HCT116 (cell line): ENCODE measurements around the gene MROH7. TPM values are rescaled to one million over a fixed set of nuclear protein-coding genes. Genes with fewer than 3 reads are reported as not detected.

Experiments used
- ATAC-seq: fragments of 200-7000 bp; cut with Tn5 transposase; 2 replicates; pipeline ENCODE4 v1.9.1; 2020; ENCODE audit warnings: mild to moderate bottlenecking, moderate library complexity
- BruUV-seq: library from RNA; stranded (reverse); fragments of 400-500 nt; replicated peaks from 2 replicates; lab custom pipeline; 2021; lab: Mats Ljungman, UMichigan
- CTCF ChIA-PET: fragments of 300-600 bp; sonication (Branson Sonifier 250); formaldehyde crosslinking; loops from one replicate; lab custom pipeline; 2021; ENCODE audit warnings: antibody characterized with exemption; lab: Charles Lee
- POLR2A ChIA-PET: fragments of 300-600, 350-600 bp; sonication (Branson Sonifier 250); formaldehyde crosslinking; loops from one replicate; lab custom pipeline; 2021; ENCODE audit warnings: antibody characterized with exemption; lab: Charles Lee
- RAD21 ChIA-PET, 2 experiments: fragments of 300-600 bp; sonication (Branson Sonifier 250); formaldehyde crosslinking; loops; one replicate each; lab custom pipeline; 2023; ENCODE audit warnings: low total read pairs in 2 of 2; ENCODE audit not compliant: uncharacterized antibody in 2 of 2, unreplicated experiment in 2 of 2, low non-redundant PET in 1 of 2; lab: Charles Lee
- DNase-seq: peaks from one replicate; pipeline ENCODE4 v3.0.0-alpha.2; 2010; ENCODE audit warnings: low read depth, low spot score
- H2AFZ ChIP-seq: fragments of 200-600 bp; shearing (Covaris generic), sonication (generic); 2 replicates; pipeline ENCODE4 v1.6.1; 2017; ENCODE audit warnings: low read depth, mixed run types, mixed read lengths, antibody characterized with exemption, low read length; ENCODE audit not compliant: poor library complexity, severe bottlenecking
- H3K27ac ChIP-seq: 2 replicates; pipeline ENCODE4 v1.5.1; 2012; ENCODE audit warnings: low read depth, low read length
- H3K27me3 ChIP-seq: fragments of 200-600 bp; sonication (generic); 2 replicates; pipeline ENCODE4 v1.6.1; 2016; ENCODE audit warnings: mixed run types, low read length, mixed read lengths; ENCODE audit not compliant: insufficient read depth
- H3K36me3 ChIP-seq, 2 experiments: fragments of 200-500 bp in 1 of 2; fragments of 200-600 bp in 1 of 2; sonication (Bioruptor generic) in 1 of 2; sonication (generic) in 1 of 2; 2 replicates each; pipeline versions ENCODE4 v1.5.1 to v1.6.1; 2014 to 2016; ENCODE audit warnings: low read length in 2 of 2, inconsistent platforms in 1 of 2, mixed read lengths in 1 of 2, mixed run types in 1 of 2; ENCODE audit not compliant: insufficient read depth in 2 of 2, control insufficient read depth in 1 of 2
- H3K4me1 ChIP-seq, 2 experiments: fragments of 200-600 bp in 1 of 2; sonication (generic) in 1 of 2; 2 replicates each; pipeline versions ENCODE4 v1.5.1 to v1.6.1; 2012 to 2017; ENCODE audit warnings: low read length in 2 of 2, inconsistent platforms in 1 of 2, mild to moderate bottlenecking in 1 of 2, mixed read lengths in 1 of 2, mixed run types in 1 of 2, moderate library complexity in 1 of 2; ENCODE audit not compliant: insufficient read depth in 2 of 2, control insufficient read depth in 1 of 2
- H3K4me2 ChIP-seq: fragments of 200-600 bp; sonication (generic); 2 replicates; pipeline ENCODE4 v1.6.1; 2017; ENCODE audit warnings: mixed run types, low read length, mixed read lengths
- H3K4me3 ChIP-seq, 2 experiments: fragments of 200-600 bp in 1 of 2; sonication (generic) in 1 of 2; replicated peaks in 1 of 2; 2 replicates each; pipeline ENCODE4 v1.5.1; 2011 to 2016; ENCODE audit warnings: low read length in 2 of 2, control low read depth in 1 of 2, low read depth in 1 of 2, mild to moderate bottlenecking in 1 of 2, mixed read lengths in 1 of 2, mixed run types in 1 of 2
- H3K79me2 ChIP-seq: fragments of 200-600 bp; sonication (generic); 2 replicates; pipeline ENCODE4 v1.6.1; 2017; ENCODE audit warnings: mild to moderate bottlenecking, mixed run types, low read length, moderate library complexity, mixed read lengths; ENCODE audit not compliant: insufficient read depth
- H3K9ac ChIP-seq: fragments of 200-600 bp; sonication (generic); 2 replicates; pipeline ENCODE4 v1.6.1; 2016; ENCODE audit warnings: low read length, mixed read lengths
- H3K9me2 ChIP-seq: fragments of 200-600 bp; sonication (generic), shearing (Covaris generic); 2 replicates; pipeline ENCODE4 v1.6.1; 2017; ENCODE audit warnings: mixed run types, mild to moderate bottlenecking, moderate library complexity; ENCODE audit not compliant: insufficient read depth
- H3K9me3 ChIP-seq, 2 experiments: fragments of 200-500 bp in 1 of 2; fragments of 200-600 bp in 1 of 2; sonication (Bioruptor generic) in 1 of 2; sonication (generic) in 1 of 2; 2 replicates each; pipeline ENCODE4 v1.6.1; 2014 to 2017; ENCODE audit warnings: low read length in 2 of 2, mixed read lengths in 2 of 2, inconsistent platforms in 1 of 2, low read depth in 1 of 2, mild to moderate bottlenecking in 1 of 2, mixed run types in 1 of 2, moderate library complexity in 1 of 2; ENCODE audit not compliant: control insufficient read depth in 1 of 2, insufficient read depth in 1 of 2
- H4K20me1 ChIP-seq: fragments of 200-600 bp; sonication (generic), shearing (Covaris generic); 2 replicates; pipeline ENCODE4 v1.6.1; 2017; ENCODE audit warnings: mixed run types, mild to moderate bottlenecking, moderate library complexity; ENCODE audit not compliant: insufficient read depth
- CBX3 ChIP-seq: IDR thresholded peaks from 2 replicates; pipeline ENCODE4 v1.6.1; 2012; ENCODE audit warnings: low read depth
- CEBPB ChIP-seq: IDR thresholded peaks from 2 replicates; pipeline ENCODE4 v1.6.1; 2012; ENCODE audit warnings: low read depth
- EGR1 ChIP-seq: IDR thresholded peaks from 2 replicates; pipeline ENCODE4 v1.6.1; 2012; ENCODE audit warnings: low read depth
- ELF1 ChIP-seq: IDR thresholded peaks from 2 replicates; pipeline ENCODE4 v1.6.1; 2012; ENCODE audit warnings: low read depth, borderline replicate concordance
- EZH2phosphoT487 ChIP-seq: fragments of 200-600 bp; IDR thresholded peaks from 2 replicates; pipeline ENCODE4 v1.6.1; 2018; ENCODE audit warnings: antibody characterized with exemption, borderline replicate concordance
- FOSL1 ChIP-seq: IDR thresholded peaks from 2 replicates; pipeline ENCODE4 v1.6.1; 2012; ENCODE audit warnings: low read depth
- JUND ChIP-seq: IDR thresholded peaks from 2 replicates; pipeline ENCODE4 v1.6.1; 2012
- POLR2AphosphoS5 ChIP-seq: IDR thresholded peaks from 2 replicates; pipeline ENCODE4 v1.6.1; 2011; ENCODE audit warnings: mild to moderate bottlenecking, low read depth, low read length, moderate library complexity
- RAD21 ChIP-seq: IDR thresholded peaks from 2 replicates; pipeline ENCODE4 v1.6.1; 2012; ENCODE audit warnings: low read depth, mild to moderate bottlenecking
- SIN3A ChIP-seq: IDR thresholded peaks from 2 replicates; pipeline ENCODE4 v1.6.1; 2012; ENCODE audit warnings: low read depth
- SP1 ChIP-seq: IDR thresholded peaks from 2 replicates; pipeline ENCODE4 v1.6.1; 2012; ENCODE audit warnings: low read depth
- SRF ChIP-seq: IDR thresholded peaks from 2 replicates; pipeline ENCODE4 v1.6.1; 2012; ENCODE audit warnings: low read depth
- TCF7L2 ChIP-seq: IDR thresholded peaks from 2 replicates; pipeline ENCODE4 v1.7.0; 2011; ENCODE audit warnings: borderline replicate concordance, inconsistent platforms; ENCODE audit not compliant: insufficient read depth, insufficient read length; ENCODE audit errors: extremely low read depth
- YY1 ChIP-seq: IDR thresholded peaks from 2 replicates; pipeline ENCODE4 v1.6.1; 2011; ENCODE audit warnings: low read length, low read depth, moderate library complexity, mild to moderate bottlenecking; ENCODE audit not compliant: insufficient replicate concordance; ENCODE audit errors: extremely low read depth
- ZFX ChIP-seq: fragments of 450-650 bp; IDR thresholded peaks from 2 replicates; pipeline ENCODE4 v1.6.1; 2017
- ZNF274 ChIP-seq: fragments of 200-500 bp; sonication (Bioruptor generic); IDR thresholded peaks from 2 replicates; pipeline ENCODE4 v1.6.1; 2014; ENCODE audit warnings: mild to moderate bottlenecking, low read depth, low read length, inconsistent platforms
- intact Hi-C: fragments of 100-400 bp; cut with micrococcal nuclease; formaldehyde crosslinking; loops from 2 replicates; pipeline ENCODE4 v1.10.0; 2022
- total RNA-seq: library from RNA; stranded (reverse); gene quantifications from one replicate; pipeline ENCODE4 v1.2.1, GENCODE V29; 2021; ENCODE audit not compliant: unreplicated experiment
- TF ChIP-seq, protein P1 (sequence below): IDR thresholded peaks from 2 replicates; pipeline ENCODE4 v1.6.1; 2012; ENCODE audit warnings: low read depth
- TF ChIP-seq, protein P2 (sequence below), 3 experiments: fragments of 200-600 bp in 1 of 3; sonication (generic) in 1 of 3; IDR thresholded peaks in 2 of 3; conservative IDR thresholded peaks in 1 of 3; 2 replicates each; pipeline ENCODE4 v1.5.1; 2012 to 2017; ENCODE audit warnings: low read depth in 2 of 3, low read length in 2 of 3, antibody characterized with exemption in 1 of 3, borderline replicate concordance in 1 of 3, control low read depth in 1 of 3, mild to moderate bottlenecking in 1 of 3, mixed read lengths in 1 of 3, mixed run types in 1 of 3, moderate library complexity in 1 of 3; ENCODE audit not compliant: insufficient read depth in 1 of 3
- TF ChIP-seq, protein P3 (sequence below): IDR thresholded peaks from 2 replicates; pipeline ENCODE4 v1.6.1; 2012
- TF ChIP-seq, protein P4 (sequence below): IDR thresholded peaks from 2 replicates; pipeline ENCODE4 v1.6.1; 2012

MROH7 gene
- total RNA-seq, 1 experiment from 2014 or later, result 1.1 TPM

DNA sequence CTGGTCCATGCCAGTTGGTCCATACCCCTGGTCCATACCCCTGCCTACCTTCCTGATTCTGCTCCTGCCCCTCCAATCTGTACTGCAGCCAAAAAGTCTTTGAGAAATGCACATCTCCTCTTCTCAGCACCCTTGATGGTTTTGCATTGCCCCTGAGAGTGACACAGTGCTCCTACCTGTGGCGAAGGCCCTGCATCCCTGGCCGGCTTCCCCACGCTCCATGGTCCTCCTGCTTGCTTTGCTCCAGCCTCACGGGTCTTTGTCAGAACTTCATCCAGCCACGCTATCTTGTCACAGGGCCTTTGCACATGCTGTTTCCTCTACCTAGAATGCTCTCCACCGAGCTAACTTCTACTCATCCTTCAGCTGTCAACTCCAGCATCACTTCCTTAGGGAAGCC is 41.9 kb downstream of the MROH7 start:
- ChIA-PET RAD21 (no interaction called here), CTCF (no interaction called here), POLR2A (no interaction called here)
- H3K4me3 ChIP-seq, result no peak overlapping the region
- no peak overlapping the region for H2AFZ ChIP-seq
- H3K27ac ChIP-seq, result no peak overlapping the region
- no peaks in the 10 kb centered on the region for H3K27me3 ChIP-seq
- intact Hi-C loops, result no loop called here
- H3K79me2 ChIP-seq, result no peaks in the 10 kb centered on the region
- ATAC-seq (no peak), DNase-seq (no peak)
- no peak overlapping the region for H3K9ac ChIP-seq
- no peaks in the 10 kb centered on the region for H3K36me3 ChIP-seq
- no peaks in the 10 kb centered on the region for H4K20me1 ChIP-seq
- no peaks in the 10 kb centered on the region for H3K9me3 ChIP-seq
- H3K4me2 ChIP-seq, result no peak overlapping the region
- no peaks in the 10 kb centered on the region for H3K4me1 ChIP-seq
- TF ChIP-seq TCF7L2, result no peak
- TF ChIP-seq, protein P1, sequence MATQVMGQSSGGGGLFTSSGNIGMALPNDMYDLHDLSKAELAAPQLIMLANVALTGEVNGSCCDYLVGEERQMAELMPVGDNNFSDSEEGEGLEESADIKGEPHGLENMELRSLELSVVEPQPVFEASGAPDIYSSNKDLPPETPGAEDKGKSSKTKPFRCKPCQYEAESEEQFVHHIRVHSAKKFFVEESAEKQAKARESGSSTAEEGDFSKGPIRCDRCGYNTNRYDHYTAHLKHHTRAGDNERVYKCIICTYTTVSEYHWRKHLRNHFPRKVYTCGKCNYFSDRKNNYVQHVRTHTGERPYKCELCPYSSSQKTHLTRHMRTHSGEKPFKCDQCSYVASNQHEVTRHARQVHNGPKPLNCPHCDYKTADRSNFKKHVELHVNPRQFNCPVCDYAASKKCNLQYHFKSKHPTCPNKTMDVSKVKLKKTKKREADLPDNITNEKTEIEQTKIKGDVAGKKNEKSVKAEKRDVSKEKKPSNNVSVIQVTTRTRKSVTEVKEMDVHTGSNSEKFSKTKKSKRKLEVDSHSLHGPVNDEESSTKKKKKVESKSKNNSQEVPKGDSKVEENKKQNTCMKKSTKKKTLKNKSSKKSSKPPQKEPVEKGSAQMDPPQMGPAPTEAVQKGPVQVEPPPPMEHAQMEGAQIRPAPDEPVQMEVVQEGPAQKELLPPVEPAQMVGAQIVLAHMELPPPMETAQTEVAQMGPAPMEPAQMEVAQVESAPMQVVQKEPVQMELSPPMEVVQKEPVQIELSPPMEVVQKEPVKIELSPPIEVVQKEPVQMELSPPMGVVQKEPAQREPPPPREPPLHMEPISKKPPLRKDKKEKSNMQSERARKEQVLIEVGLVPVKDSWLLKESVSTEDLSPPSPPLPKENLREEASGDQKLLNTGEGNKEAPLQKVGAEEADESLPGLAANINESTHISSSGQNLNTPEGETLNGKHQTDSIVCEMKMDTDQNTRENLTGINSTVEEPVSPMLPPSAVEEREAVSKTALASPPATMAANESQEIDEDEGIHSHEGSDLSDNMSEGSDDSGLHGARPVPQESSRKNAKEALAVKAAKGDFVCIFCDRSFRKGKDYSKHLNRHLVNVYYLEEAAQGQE, result no peak
- TF ChIP-seq EGR1, result no peak
- TF ChIP-seq POLR2AphosphoS5, result no peak
- TF ChIP-seq JUND, result no peak
- no peak for TF ChIP-seq ZFX
- no peak for TF ChIP-seq CEBPB
- TF ChIP-seq ZNF274, result no peak
- TF ChIP-seq YY1, result no peak
- TF ChIP-seq, protein P2, sequence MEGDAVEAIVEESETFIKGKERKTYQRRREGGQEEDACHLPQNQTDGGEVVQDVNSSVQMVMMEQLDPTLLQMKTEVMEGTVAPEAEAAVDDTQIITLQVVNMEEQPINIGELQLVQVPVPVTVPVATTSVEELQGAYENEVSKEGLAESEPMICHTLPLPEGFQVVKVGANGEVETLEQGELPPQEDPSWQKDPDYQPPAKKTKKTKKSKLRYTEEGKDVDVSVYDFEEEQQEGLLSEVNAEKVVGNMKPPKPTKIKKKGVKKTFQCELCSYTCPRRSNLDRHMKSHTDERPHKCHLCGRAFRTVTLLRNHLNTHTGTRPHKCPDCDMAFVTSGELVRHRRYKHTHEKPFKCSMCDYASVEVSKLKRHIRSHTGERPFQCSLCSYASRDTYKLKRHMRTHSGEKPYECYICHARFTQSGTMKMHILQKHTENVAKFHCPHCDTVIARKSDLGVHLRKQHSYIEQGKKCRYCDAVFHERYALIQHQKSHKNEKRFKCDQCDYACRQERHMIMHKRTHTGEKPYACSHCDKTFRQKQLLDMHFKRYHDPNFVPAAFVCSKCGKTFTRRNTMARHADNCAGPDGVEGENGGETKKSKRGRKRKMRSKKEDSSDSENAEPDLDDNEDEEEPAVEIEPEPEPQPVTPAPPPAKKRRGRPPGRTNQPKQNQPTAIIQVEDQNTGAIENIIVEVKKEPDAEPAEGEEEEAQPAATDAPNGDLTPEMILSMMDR (IDR thresholded peaks at IDR 0.05 in 2 of 3, conservative IDR thresholded peaks at IDR 0.05 in 1 of 3; ENCODE audit: borderline replicate concordance in 1 of 3, insufficient read depth in 1 of 3, low read depth in 2 of 3, low read length in 2 of 3), result no peak
- TF ChIP-seq CBX3, result no peak
- TF ChIP-seq RAD21, result no peak
- no peak for TF ChIP-seq SP1
- TF ChIP-seq SIN3A, result no peak
- no peak for TF ChIP-seq ELF1
- TF ChIP-seq FOSL1, result no peak
- no peak for TF ChIP-seq SRF
- TF ChIP-seq, protein P3, sequence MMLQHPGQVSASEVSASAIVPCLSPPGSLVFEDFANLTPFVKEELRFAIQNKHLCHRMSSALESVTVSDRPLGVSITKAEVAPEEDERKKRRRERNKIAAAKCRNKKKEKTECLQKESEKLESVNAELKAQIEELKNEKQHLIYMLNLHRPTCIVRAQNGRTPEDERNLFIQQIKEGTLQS, result no peak
- no peak for TF ChIP-seq EZH2phosphoT487
- TF ChIP-seq, protein P4, sequence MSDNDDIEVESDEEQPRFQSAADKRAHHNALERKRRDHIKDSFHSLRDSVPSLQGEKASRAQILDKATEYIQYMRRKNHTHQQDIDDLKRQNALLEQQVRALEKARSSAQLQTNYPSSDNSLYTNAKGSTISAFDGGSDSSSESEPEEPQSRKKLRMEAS, result no peak
- no peaks in the 10 kb centered on the region for H3K9me2 ChIP-seq
- no TSS peak for BruUV-seq
